NCI-H1436 treated with DMSO at 0.1 percent for 48 hours (cell line): ENCODE results near the gene COTL1.
A peak's percentile ranks its signal among the peaks of the same experiment; 100 is the strongest.

Source experiments
- DNase-seq: peaks from one replicate; lab custom pipeline; 2025; lab: John Stamatoyannopoulos, UW

Gene COTL1

GRCh38 chr16:84617791-84618580, at the start of gene COTL1:
Gene COTL1 (minus strand): TSS chr16:84618078. CDS start chr16:84617914, 164 bp downstream.
- DNase-seq = peak; percentile 78

- no peak for DNase-seq
These were observed 48.0 kb upstream of the COTL1 start for GRCh38 chr16:84665843-84666242.

GRCh38 chr16:84665359-84665758, 47.5 kb upstream of the COTL1 start:
- DNase-seq = no peak

GRCh38 chr16:84663433-84664101, 45.7 kb upstream of the COTL1 start:
- no peak for DNase-seq

GRCh38 chr16:84662471-84662870, 44.6 kb upstream of the COTL1 start:
- no peak for DNase-seq

GRCh38 chr16:84661418-84662060, 43.7 kb upstream of the COTL1 start:
- no peak for DNase-seq

- no peak for DNase-seq
These were observed 43.1 kb upstream of the COTL1 start for GRCh38 chr16:84660973-84661372.

GRCh38 chr16:84659656-84660300, 41.9 kb upstream of the COTL1 start:
- DNase-seq = no peak

GRCh38 chr16:84658690-84659089, 40.8 kb upstream of the COTL1 start:
- DNase-seq = no peak

- DNase-seq = no peak
These were observed 39.5 kb upstream of the COTL1 start for GRCh38 chr16:84657229-84657837.

- no peak for DNase-seq
These were observed 38.8 kb upstream of the COTL1 start for GRCh38 chr16:84656649-84657048.

- DNase-seq = no peak
These were observed 37.1 kb upstream of the COTL1 start for GRCh38 chr16:84654998-84655397.

GRCh38 chr16:84654238-84654637, 36.4 kb upstream of the COTL1 start:
- no peak for DNase-seq

- DNase-seq = no peak
These were observed 34.7 kb upstream of the COTL1 start for GRCh38 chr16:84652566-84652965.

GRCh38 chr16:84650062-84650991, 32.4 kb upstream of the COTL1 start:
- no peak for DNase-seq

- DNase-seq = no peak
These were observed 31.6 kb upstream of the COTL1 start for GRCh38 chr16:84649511-84649861.

- no peak for DNase-seq
These were observed 31.0 kb upstream of the COTL1 start for GRCh38 chr16:84648595-84649510.

- no peak for DNase-seq
These were observed 30.1 kb upstream of the COTL1 start, which contains the start of gene KLHL36 for GRCh38 chr16:84647828-84648594. Gene KLHL36 (plus strand): TSS chr16:84648511. CDS start chr16:84650868, 2,357 bp downstream.

- DNase-seq = no peak
These were observed 25.8 kb upstream of the COTL1 start for GRCh38 chr16:84643674-84644073.
